Islet precursor cell (in vitro differentiated cells): ENCODE measurements around the gene TBC1D16.
A peak's percentile ranks its signal among the peaks of the same experiment; 100 is the strongest.

Experiments used
- DNase-seq: peaks from one replicate; pipeline ENCODE4 v3.0.0-alpha.2; 2018

The TBC1D16 gene

DNA sequence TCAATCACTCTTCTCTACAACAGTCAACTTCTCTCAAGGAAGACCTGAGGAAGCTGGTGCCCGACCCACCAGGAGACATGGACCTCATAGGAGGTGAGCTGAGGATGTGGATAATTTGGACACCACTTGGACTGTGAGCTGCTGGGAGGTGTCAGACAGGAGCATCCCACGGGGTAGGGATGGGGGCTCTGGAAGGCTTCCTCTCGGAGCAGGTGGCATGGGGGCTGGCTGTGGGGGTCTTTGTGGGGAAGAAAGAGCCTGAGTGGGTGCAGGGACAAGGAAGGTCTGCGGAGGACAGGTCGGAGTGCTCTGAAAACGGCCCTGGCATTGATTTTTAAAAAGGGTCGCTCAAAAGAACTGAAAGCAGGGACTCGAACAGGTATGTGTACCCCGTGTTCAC lies 64.0 kb downstream of the TBC1D16 start:
- DNase-seq, result peak; percentile 44

DNA sequence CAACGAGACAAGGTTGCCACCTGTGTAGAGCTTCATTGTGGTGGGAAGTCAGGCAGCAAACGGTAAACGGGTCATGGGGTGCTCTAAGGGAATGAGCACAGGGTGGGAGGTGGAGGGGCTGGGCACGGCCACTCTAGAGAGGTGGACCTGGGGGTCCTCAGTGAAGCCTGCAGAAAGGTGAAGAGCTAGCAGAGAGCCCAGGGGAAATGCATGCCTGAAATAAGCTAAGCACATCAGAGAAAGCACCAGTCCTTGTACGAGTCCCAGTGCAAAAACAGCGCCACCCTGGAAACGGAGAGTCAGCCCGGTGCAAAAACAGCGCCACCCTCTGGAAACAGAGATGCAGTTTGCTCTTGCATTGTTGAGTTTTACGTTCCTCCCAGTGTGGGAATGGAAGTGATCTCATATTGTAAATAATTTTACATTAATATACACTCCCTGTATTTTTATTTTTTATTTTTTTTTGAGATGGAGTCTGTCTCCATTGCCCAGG lies 65.0 kb downstream of the TBC1D16 start:
- peak; percentile 84 for DNase-seq

DNA sequence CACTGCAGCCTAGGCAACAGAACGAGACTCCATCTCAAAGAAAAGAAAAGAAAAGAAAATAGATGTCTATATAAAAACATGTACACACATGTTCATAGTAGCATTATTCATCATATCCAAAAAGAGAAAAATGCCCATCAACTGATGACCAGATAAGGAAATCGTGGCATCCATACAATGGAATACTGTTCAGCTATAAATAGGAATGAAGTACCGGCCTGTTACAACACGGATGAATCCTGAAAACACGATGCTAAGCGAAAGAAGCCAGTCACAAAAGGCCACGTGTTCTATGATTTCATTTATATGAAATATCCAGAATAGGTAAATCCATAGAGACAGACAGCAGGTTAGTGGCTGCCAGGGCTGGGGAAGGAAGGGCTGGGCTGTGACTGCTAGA lies 65.8 kb downstream of the TBC1D16 start:
- DNase-seq, result peak; percentile 15

DNA sequence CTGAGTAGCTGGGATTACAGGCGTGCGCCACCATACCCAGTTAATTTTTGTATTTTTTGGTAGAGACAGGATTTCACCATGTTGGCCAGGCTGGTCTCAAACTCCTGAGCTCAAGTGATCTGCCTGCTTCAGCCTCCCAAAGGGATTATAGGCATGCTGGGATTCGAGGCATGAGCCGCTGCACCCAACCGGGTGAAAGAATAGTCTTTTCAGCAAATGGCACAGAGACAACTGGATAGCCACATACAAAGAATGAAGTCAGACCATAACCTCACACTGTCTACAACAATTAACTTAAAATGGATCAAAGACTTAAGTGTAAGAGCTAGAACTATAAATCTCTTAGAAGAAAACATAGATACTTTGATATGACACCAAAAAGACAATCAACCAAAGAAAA lies 67.6 kb downstream of the TBC1D16 start:
- DNase-seq, result peak; percentile 29

DNA sequence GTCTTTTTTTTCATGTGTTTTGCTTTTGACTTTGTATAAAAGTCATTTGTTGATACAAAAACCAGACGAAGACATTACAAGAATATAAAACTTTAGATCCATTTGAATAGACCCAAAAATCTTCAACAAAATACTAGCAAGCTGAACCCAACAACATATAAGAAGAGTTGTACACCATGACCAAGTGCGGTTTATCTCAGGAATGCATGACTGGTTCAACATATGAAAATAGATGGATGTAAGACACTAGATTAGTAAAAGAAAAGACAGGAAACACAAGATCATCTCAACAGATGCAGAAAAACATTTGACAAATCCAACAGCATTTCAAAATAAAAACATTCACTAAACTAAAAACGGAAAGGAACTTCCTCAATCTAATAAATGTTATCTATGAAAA lies 69.0 kb downstream of the TBC1D16 start:
- DNase-seq, result no peak

DNA sequence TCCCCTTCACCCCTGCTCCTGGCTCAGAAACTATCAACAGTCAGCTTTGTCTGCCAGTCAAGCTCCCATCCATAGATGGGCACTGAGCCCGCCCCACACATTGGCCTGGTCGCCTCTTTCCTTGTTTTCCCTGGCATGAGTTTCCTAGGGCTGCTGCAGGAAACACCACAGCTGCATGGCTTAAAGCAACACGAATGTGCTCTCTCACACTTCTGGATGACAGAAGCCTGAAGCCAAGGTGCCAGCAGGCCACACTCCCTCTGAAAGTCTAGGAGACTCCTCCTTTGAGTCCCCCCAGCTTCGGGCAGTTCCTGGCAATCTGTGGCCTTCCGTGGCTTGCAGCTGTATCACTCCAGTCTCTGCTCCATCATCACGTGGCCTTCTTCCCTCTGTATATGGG lies 69.9 kb downstream of the TBC1D16 start:
- DNase-seq, result peak; percentile 49

DNA sequence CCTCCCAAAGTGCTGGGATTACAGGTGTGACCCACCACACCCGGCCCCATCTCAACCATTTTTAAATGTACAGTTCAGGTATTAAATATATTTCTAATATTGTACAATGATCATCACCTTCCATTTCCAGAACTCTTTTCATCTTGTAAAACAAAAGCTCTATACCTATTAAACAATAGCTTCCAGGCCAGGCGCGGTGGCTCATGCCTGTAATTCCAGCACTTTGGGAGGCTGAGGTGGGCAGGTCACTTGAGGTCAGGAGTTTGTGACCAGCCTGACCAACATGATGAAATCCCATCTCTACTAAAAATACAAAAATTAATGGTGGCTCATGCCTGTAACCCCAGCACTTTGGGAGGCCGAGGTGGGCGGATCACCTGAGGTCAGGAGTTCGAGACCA lies 73.2 kb downstream of the TBC1D16 start:
- peak; percentile 9 for DNase-seq

DNA sequence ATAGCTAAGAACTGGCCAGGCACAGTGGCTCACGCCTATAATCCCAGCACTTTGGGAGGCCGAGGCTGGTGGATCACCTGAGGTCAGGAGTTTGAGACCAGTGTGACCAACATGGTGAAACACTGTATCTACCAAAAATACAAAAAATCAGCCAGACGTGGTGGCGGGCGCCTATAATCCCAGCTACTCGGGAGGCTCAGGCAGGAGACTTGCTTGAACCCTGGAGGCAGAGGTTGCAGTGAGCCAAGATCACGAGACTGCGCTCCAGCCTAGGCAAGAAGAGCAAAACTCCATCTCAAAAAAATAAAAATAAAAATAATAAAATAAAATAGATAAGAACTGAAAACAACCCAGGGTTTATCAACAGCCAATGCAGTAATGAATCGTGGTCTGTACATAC lies 74.1 kb downstream of the TBC1D16 start:
- peak; percentile 27 for DNase-seq

DNA sequence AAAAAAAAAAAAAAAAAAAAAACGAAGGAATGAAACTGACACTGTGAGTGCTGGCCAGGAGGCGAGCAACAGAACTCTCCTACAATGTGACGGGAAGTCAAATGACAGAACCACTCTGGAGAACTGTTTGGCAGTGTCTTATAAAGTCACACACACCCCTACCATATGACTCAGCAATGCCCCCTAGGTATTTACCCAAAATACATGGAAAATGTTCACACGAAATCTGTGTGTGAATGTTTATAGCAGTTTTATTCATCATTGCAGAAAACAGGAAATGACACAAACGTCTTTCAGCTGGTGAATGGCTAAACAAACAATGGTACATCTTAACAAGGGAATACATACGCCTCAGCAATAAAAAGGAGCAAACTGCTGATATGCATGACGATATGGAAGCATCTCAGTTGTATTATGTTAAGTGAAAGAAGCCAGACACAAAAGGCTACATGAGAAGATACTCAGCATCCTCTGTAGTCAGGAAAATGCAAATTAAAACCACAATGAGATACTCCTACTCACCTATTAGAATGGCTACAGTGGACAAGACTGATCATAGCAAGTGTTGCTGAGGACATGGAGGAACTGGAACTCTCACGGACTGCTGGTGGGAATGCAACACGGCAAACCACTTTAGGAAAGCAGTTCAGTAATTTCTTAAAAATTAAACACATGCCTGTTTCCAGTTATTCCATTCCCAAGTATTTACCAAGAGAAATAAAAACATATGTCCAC lies 74.7 kb downstream of the TBC1D16 start:
- DNase-seq, result peak; percentile 17

DNA sequence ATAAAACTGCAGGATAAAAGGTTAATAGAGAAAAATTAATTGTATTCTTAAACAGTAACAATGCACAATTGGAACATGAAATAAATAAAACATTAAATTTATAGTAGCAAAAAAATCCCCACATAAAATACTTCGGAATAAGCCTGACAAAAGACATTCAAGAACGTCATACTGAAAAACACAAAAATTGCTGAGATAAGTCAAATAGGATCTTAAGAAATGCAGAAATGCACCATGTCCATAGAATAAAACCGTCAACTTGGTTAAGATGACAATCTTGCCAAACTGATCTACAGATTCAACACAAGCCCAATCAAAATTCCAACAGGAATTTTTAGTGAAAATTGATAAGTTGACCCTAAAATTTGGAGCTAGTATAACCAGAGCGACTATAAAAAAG lies 76.6 kb downstream of the TBC1D16 start:
- no peak for DNase-seq

DNA sequence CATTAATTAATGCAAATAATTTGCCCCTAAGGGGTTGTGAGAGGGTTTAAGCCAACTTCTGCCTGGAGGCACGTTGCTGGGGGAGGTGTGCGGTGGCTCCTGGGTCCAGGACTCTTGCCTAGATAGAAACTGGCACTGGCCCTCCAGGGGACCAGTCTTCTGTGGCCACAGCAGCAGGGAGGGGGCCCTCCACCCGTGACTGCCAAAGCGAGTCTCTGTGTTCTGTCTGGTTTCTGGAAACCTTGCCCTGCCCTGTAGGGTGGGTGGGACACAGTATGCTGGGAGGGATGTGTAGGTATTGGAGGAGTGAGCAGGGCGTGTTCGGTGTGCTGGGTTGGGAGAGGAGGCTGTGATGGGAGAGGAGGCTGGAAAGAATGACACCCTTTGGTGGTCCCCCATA lies 78.8 kb downstream of the TBC1D16 start:
- peak; percentile 57 for DNase-seq

DNA sequence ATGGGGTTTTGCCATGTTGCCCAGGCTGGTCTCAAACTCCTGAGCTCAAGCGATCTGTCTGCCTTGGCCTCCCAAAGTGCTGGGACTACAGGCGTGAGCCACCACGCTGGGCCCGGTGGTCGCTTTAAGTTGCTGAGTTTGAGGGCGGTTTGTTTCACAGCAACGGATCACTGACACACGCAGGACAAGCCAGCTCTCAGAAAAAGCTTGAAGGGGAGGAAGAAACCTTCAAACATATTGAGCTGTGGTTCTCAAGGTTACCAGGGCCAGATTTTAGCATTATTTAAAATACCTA lies 79.3 kb downstream of the TBC1D16 start:
- DNase-seq, result peak; percentile 43

DNA sequence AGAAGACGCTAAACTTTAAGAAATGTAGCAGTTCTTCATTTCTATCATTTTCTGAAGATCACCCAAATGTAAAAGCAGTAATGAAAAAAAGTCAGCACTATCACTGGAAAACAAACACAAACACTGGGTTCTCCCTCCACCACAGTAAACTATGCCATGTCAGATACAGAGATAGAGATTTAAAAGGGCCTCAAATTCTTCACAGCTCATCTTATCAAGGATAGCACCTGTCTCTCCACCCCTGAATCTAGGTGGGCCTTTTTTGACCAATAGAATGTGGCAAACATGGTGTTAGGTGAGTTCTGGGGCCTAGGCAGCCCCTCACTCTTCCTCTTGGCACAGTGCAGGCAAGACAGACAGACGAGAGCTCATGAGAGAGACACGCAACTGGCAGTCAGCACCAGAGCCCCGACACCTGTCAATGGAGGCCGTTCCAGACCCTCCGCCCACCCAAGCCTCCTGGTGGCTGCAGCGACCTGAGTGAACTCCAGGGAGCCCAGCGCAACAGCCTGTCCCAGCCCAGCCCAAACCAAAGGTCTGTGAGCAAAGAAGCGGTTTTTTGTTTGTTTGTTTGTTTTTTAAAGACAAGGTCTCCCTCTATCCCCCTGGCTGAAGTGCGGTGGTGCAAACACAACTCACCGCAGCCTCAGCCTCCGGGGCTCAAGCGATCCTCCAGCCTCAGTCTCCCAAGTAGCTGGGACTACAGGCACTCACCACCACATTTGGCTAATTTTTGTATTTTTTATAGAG lies 79.8 kb downstream of the TBC1D16 start:
- DNase-seq, result peak; percentile 60

DNA sequence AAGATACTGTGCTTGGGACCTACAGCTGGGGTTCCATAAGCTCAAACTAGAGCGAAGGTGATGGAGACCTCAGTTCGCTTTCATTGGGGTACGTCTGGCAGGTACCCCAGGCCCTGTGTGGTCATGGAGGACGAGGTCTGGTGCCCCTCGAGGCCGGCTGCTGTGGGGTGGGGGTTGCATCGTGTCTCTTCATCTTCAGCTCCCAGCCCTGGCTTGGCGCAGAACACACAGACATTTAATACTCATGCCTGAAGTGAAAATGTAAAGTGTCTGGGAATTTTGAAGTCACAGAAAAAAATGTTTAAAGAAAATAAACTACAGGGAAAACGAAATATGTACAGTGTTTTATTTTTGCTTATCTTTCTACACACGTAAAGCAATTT lies 80.5 kb downstream of the TBC1D16 start:
- peak; percentile 35 for DNase-seq

DNA sequence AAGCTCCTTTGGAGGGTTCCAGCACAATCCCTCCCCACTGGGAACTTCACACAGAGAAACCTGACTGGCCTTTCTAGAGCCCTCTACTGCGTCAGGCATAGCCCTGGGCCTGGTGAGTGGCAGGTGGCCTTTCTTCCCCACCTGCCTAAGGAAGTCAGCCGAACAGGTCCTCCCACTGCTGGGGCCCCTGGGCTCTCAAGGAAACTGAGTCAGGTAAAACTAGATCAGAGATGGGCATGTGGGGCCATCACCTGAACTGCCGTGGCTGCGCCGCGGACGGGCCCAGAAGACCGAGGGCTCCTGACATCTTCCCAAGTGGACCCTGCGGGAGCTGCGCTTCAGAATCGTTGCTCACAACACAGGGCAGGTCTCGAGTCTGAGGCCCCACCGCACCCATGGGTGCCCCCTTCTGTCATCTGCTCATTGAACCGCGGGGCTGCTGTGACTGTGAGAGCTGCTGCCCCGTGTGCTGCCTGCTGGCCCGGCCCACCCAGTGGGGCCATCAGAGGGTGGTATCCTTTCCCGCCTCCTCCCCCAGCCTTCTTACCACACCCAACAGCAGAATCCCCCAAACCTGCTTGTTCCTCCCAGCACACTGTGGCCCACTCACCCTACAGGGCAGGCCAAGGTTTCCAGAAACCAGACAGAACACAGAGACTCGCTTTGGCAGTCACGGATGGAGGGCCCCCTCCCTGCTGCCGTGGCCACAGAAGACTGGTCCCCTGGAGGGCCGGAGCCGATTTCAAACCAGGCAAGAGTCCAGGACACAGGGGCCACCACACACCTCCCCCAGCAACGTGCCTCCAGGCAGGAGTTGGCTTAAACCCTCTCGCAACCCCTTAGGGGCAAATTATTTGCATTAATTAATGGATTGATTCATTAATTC lies 81.1 kb downstream of the TBC1D16 start:
- peak; percentile 51 for DNase-seq

DNA sequence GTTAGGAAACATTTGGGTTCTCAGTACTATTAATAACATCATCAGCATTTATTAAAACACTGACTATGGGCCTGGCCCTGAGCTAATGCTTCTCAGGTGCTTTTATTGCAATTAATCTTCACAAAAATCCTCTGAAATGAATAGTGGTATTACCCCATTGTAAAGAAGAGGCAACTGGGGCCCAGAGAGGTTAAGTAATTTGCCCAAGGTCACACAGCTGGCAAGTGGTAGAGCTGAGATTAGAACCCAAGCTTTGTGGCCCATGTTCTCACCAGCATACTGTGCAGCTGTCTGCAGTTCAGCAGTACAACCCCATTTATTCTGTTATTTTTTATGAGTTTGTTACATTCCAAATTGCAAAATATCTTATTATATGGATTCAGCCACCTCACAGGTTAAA lies 82.3 kb downstream of the TBC1D16 start:
- peak; percentile 12 for DNase-seq

DNA sequence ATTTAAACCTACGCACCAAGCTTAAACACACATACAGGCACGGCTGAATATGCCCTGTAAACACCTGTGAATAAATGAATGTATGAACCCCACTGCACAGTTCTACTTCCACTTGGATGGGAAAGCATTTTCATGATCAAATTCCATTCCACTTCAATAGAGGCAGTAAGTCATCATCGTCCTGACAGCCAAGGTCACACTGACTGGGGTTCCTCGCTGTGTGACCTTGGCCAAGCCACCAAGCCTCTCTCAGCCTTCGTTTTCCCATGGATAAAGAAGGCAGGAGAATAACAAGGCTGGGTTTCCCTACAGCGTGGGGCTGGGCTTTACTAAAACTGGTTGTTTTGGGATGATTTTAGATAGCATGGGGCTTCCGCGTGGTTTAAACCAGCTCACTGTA lies 82.8 kb downstream of the TBC1D16 start:
- DNase-seq, result peak; percentile 34

DNA sequence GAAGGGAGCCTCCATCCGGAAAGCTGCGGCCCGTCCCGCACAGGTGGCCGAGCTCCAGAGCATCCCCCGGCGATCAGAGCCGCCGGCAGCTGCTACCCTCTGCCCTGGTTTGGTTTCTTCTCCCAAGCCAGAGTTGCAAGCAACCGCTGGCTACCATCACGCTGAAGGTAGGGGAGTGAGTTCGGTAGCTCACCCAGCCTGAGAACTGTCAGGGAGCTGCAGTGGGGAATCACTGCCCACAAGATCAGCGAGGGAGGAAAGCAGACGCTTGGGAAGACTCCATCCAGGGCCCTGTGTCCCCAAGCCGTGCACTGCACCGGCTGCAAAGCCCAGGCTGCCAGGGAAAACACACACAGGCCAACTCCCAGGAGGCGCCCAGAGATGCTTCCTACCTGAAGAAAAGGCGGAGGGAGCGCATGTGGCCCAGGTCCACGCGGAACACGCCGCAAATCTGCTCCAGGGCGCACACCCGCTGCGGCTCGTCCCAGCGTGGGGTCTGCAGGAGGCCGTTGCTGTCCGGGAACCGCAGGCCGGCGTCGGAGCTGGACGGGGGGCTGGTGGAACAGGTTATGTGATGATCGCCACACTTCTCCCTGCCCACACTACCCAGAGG lies 83.3 kb downstream of the TBC1D16 start:
- DNase-seq, result no peak

DNA sequence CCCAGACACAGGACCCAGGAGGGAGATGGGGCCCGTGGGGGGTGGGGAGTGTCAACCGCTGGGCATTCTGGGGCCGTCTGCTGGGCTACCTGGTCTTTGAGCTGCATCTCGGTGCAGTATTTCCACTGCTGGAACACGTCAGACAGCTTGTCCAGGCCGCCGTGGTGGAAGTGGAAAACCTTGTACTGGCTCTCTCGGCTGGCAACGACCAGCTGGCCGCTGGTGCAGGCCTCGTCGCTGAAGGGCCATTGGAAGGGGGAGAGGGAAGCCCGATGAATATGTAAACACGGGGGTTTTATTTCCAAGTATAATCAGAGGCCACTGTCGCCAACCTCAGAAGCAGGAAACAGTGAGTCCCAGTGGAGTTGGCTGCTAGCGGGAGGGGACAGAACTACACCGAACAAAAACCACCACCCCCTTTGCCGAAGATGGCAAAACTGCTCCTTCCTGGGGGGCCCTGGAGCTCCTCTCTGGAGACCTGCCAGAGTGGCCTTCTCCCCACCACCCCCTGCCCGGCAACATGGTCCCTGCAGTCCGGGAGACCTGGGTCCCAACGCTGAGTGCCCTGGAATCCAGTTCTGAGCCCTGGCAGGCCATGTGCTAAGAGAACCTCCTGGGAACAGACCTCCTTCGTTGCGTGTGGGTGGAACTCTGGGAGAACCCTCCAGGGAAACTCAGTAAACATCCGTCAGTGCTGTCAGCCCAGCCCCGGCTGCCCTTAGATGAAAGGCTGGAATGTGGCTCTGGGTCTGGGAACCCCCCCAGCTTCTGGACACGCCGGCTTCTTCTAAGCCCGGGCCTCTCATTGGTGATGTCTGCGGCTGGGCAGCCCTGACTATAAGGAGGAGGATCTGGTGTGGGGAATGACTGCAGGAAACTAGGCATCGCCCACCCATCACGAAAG lies 84.1 kb downstream of the TBC1D16 start:
- peak; percentile 100 for DNase-seq

DNA sequence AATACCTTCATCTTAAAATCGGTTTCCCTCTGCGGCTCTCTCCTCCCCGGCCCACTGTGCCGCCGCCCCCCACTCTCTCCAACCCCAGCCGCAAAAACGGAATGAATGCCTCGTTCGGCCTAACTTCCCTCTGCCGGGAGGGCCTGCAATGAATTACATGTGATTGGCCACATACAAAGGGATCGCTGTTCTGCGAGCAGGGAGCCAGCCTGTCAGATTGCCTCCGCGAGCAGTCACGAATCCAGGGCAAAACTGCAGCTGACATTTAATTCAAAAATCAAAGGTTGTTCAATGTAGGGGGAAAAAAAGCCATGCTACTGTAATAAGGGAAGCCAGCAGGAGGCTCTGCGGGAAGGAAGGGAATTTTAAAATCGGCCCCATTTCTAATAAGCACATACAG lies 84.9 kb downstream of the TBC1D16 start:
- DNase-seq, result peak; percentile 86

DNA sequence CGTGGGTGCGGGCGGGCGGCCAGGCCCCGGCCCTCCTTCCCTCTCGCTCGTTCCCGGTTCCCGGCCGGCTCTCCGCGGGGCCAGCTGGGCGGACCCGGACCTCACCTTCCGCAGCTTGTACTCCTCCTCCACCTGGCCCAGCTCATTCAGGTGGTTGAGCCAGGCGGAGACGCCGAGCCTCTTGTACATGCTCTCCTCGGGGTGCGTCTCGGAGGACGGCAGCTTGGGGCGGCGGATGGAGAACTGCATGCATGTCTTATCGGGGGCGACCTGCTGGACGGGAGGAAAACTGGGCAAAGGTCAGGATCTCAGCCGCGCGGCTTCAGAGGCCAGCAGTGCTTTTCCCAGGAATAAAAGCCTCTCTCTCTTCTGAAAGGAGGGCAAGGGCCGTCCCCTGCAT lies 85.4 kb downstream of the TBC1D16 start:
- peak; percentile 74 for DNase-seq

DNA sequence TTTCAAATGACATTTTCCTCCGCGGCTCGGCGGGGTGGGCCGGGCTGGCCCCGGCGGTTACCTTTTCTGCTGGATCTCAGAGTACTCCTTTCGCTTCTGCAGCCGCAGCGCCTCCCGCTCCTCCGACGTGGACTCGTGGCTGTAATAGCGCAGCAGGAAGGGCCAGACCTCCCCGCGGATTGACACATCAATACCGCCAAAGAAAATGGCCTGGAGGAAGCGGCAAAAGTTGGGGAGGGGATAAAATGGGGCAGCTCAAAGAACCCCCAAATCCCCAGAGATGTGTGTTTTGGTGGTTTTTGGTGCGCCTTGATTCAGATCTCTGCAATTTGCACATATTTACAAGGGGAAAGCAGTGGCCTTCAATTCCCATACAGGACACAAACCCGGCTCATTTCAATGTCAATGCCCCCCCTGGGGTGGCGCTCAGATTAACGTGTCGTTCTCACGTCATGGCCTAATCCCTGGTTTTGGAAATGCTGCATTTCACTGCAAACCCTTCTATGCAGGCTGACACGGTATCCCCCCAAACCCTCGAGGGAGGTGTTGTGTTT lies 85.9 kb downstream of the TBC1D16 start:
- DNase-seq, result peak; percentile 77
